DND-41 (cell line): Measurements from ENCODE around the gene VASP.

Experiments used
- ATAC-seq: fragments of 200-7000 bp; cut with Tn5 transposase; 3 replicates; pipeline ENCODE4 v1.9.1; 2021; ENCODE audit warnings: low read depth; ENCODE audit not compliant: insufficient read depth
- DNase-seq: peaks from one replicate; pipeline ENCODE4 v3.0.0-alpha.2; 2020
- H2AFZ ChIP-seq: 2 replicates; pipeline ENCODE4 v1.6.0; 2012; ENCODE audit warnings: low read depth, low read length
- H3K27ac ChIP-seq: 2 replicates; pipeline ENCODE4 v1.5.1; 2012; ENCODE audit warnings: low read length, inconsistent platforms
- H3K27me3 ChIP-seq: fragments of 200-600 bp; sonication (generic); 2 replicates; pipeline ENCODE4 v1.6.0; 2012; ENCODE audit warnings: low read length, mild to moderate bottlenecking, inconsistent platforms; ENCODE audit not compliant: insufficient read depth, poor library complexity
- H3K36me3 ChIP-seq: 2 replicates; pipeline ENCODE4 v1.5.1; 2012; ENCODE audit warnings: low read length, inconsistent platforms; ENCODE audit not compliant: insufficient read depth
- H3K4me1 ChIP-seq: 2 replicates; pipeline ENCODE4 v1.5.1; 2012; ENCODE audit warnings: mild to moderate bottlenecking, low read length; ENCODE audit not compliant: insufficient read depth
- H3K4me2 ChIP-seq: 2 replicates; pipeline ENCODE4 v1.6.0; 2012; ENCODE audit warnings: mild to moderate bottlenecking, moderate library complexity, low read length, inconsistent platforms; ENCODE audit not compliant: insufficient read depth
- H3K4me3 ChIP-seq, 2 experiments: fragments of 200-600 bp in 1 of 2; shearing (Covaris generic) in 1 of 2; 2 replicates each; pipeline ENCODE4 v1.5.1; 2012 to 2016; ENCODE audit warnings: inconsistent platforms in 2 of 2, low read length in 2 of 2, mild to moderate bottlenecking in 2 of 2, low read depth in 1 of 2, moderate library complexity in 1 of 2
- H3K79me2 ChIP-seq: 2 replicates; pipeline ENCODE4 v1.6.0; 2012; ENCODE audit warnings: low read length, inconsistent platforms; ENCODE audit not compliant: insufficient read depth
- H3K9ac ChIP-seq: 2 replicates; pipeline ENCODE4 v1.6.0; 2012; ENCODE audit warnings: low read depth, mild to moderate bottlenecking, inconsistent platforms, low read length, moderate library complexity
- H3K9me3 ChIP-seq: 2 replicates; pipeline ENCODE4 v1.5.1; 2012; ENCODE audit warnings: low read length, moderate library complexity, mild to moderate bottlenecking, inconsistent platforms; ENCODE audit not compliant: insufficient read depth, severe bottlenecking
- H4K20me1 ChIP-seq: 2 replicates; pipeline ENCODE4 v1.6.0; 2012; ENCODE audit warnings: low read length; ENCODE audit not compliant: insufficient read depth
- EZH2 ChIP-seq: IDR thresholded peaks from 3 replicates; pipeline ENCODE4 v1.6.1; 2012; ENCODE audit warnings: borderline replicate concordance, low read depth, mild to moderate bottlenecking, moderate library complexity, low read length, inconsistent platforms; ENCODE audit not compliant: severe bottlenecking
- TF ChIP-seq, protein P1 (sequence below): IDR thresholded peaks from 2 replicates; pipeline ENCODE4 v1.5.1; 2012; ENCODE audit warnings: borderline replicate concordance, low read length, moderate library complexity, mild to moderate bottlenecking; ENCODE audit not compliant: poor library complexity, severe bottlenecking; ENCODE audit errors: extremely low read depth

Gene VASP

GRCh38 chr19:45515807-45516401 is 8.6 kb downstream of the VASP start:
- no peaks in the 10 kb centered on the region for H3K27me3 ChIP-seq
- no peaks in the 10 kb centered on the region for H3K4me1 ChIP-seq
- H3K79me2 ChIP-seq, result peaks cover 8% of the 10 kb centered on the region
- H4K20me1 ChIP-seq, result peaks cover 17% of the 10 kb centered on the region; the same call in 1 of the 2 replicates
- H3K36me3 ChIP-seq, result peaks cover 15% of the 10 kb centered on the region
- no peak overlapping the region for H2AFZ ChIP-seq
- no peaks in the 10 kb centered on the region for H3K9me3 ChIP-seq
- DNase-seq (no peak), ATAC-seq (no peak)
- no peak overlapping the region for H3K27ac ChIP-seq
- H3K9ac ChIP-seq, result no peak overlapping the region
- no peak for TF ChIP-seq EZH2
- TF ChIP-seq, protein P1, sequence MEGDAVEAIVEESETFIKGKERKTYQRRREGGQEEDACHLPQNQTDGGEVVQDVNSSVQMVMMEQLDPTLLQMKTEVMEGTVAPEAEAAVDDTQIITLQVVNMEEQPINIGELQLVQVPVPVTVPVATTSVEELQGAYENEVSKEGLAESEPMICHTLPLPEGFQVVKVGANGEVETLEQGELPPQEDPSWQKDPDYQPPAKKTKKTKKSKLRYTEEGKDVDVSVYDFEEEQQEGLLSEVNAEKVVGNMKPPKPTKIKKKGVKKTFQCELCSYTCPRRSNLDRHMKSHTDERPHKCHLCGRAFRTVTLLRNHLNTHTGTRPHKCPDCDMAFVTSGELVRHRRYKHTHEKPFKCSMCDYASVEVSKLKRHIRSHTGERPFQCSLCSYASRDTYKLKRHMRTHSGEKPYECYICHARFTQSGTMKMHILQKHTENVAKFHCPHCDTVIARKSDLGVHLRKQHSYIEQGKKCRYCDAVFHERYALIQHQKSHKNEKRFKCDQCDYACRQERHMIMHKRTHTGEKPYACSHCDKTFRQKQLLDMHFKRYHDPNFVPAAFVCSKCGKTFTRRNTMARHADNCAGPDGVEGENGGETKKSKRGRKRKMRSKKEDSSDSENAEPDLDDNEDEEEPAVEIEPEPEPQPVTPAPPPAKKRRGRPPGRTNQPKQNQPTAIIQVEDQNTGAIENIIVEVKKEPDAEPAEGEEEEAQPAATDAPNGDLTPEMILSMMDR, result no peak
- H3K4me3 ChIP-seq, result no peak overlapping the region
- H3K4me2 ChIP-seq, result no peak overlapping the region

DNA sequence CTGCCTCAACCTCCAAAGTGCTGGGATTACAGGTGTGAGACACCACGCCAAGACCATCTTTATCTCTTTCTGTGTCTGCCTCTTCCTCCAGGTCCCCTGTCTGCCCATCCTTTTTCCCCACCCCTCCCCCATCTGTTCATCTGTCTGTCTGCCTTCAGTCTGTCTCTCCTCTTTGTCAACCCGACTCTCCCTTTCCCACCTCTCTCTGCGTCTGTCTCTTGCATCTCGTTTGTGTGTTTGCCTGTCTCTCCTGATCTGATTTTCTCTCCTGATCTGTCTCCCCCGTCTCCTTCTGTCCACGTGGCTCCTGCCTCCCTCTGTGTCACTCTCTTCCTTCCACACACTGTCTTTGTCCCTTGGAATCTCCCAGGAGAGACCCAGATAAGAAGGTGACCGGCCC is 10.0 kb downstream of the VASP start:
- H3K27ac ChIP-seq, result no peak overlapping the region

DNA sequence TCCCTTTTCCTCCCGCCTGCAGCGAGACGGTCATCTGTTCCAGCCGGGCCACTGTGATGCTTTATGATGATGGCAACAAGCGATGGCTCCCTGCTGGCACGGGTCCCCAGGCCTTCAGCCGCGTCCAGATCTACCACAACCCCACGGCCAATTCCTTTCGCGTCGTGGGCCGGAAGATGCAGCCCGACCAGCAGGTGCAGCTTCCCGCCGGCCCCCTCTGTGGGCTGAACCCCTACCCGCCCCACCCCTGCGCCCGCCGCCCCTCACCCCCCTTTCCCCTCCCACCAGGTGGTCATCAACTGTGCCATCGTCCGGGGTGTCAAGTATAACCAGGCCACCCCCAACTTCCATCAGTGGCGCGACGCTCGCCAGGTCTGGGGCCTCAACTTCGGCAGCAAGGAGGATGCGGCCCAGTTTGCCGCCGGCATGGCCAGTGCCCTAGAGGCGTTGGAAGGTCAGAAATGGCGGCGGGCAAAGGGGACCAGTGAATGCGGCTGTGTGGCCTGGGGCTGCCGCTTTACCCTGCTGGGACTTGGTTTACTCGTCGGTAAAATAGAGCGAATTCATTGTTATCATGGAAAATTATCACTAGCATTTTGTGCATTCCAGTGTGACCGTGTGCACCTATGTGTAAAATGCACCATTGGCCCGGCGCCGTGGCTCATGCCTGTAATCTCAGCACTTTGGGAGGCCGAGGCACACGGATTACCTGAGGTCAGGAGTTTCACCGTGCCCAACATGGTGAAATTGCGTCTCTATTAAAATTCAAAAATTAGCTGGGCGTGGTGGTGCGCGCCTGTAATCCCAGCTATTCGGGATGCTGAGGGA is 10.6 kb downstream of the VASP start:
- H2AFZ ChIP-seq, result no peak overlapping the region
- no peak for TF ChIP-seq EZH2
- TF ChIP-seq, protein P1, result no peak
- no peak overlapping the region for H3K9ac ChIP-seq
- DNase-seq (no peak), ATAC-seq (no peak)
- no peaks in the 10 kb centered on the region for H3K4me1 ChIP-seq
- no peaks in the 10 kb centered on the region for H3K9me3 ChIP-seq
- peaks cover 3% of the 10 kb centered on the region; the same call in 1 of the 2 replicates for H3K79me2 ChIP-seq
- H3K4me3 ChIP-seq, result no peak overlapping the region
- H3K27ac ChIP-seq, result no peak overlapping the region
- peaks cover 17% of the 10 kb centered on the region for H3K36me3 ChIP-seq
- no peak overlapping the region for H3K4me2 ChIP-seq
- no peaks in the 10 kb centered on the region for H3K27me3 ChIP-seq
- H4K20me1 ChIP-seq, result peaks cover 11% of the 10 kb centered on the region; the same call in 1 of the 2 replicates

More for the DNA sequence above, 10.0 kb downstream of the VASP start:
- H3K4me2 ChIP-seq, result no peak overlapping the region
- ATAC-seq (no peak), DNase-seq (no peak)
- no peaks in the 10 kb centered on the region for H3K27me3 ChIP-seq
- H3K9ac ChIP-seq, result no peak overlapping the region
- peaks cover 11% of the 10 kb centered on the region; the same call in 1 of the 2 replicates for H4K20me1 ChIP-seq
- no peak overlapping the region for H2AFZ ChIP-seq
- H3K4me1 ChIP-seq, result no peaks in the 10 kb centered on the region
- H3K36me3 ChIP-seq, result peaks cover 17% of the 10 kb centered on the region
- no peak overlapping the region for H3K4me3 ChIP-seq
- no peaks in the 10 kb centered on the region for H3K9me3 ChIP-seq
- no peak for TF ChIP-seq EZH2
- H3K79me2 ChIP-seq, result peaks cover 3% of the 10 kb centered on the region; the same call in 1 of the 2 replicates

DNA sequence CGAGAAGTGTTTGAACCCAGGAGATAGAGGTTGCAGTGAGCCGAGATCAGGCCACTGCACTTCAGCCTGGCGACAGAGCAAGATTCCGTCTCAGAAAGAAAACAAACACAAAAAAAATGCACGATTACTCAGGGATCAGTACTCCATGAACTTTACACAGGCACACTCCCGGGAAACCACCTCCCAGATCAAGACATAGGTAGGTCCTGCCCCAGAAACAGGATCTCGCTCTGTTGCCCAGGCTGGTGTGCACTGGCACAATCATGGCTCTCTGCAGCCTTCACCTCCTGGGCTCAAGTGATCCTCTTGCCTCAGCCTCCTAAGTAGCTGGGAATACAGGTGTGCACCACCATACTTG is 11.2 kb downstream of the VASP start:
- Histone ChIP-seq H2AFZ (no peak overlapping the region), H4K20me1 (peaks cover 11% of the 10 kb centered on the region; the same call in 1 of the 2 replicates), H3K4me3 (no peak overlapping the region), H3K9ac (no peak overlapping the region), H3K27me3 (no peaks in the 10 kb centered on the region), H3K9me3 (no peaks in the 10 kb centered on the region), H3K4me1 (no peaks in the 10 kb centered on the region), H3K36me3 (peaks cover 17% of the 10 kb centered on the region), H3K4me2 (no peak overlapping the region), H3K79me2 (peaks cover 3% of the 10 kb centered on the region; the same call in 1 of the 2 replicates), H3K27ac (no peak overlapping the region)
- DNase-seq, result no peak
- no peak for ATAC-seq
- TF ChIP-seq, protein P1, result no peak
- no peak for TF ChIP-seq EZH2
